HFFc6 (cell line): ENCODE data around the gene CELSR1. TPM values are rescaled to one million over a fixed set of nuclear protein-coding genes. Genes with fewer than 3 reads are reported as not detected.

Experiments
- DNase-seq: peaks from one replicate; pipeline ENCODE4 v3.0.0-alpha.2; 2018
- H3K27ac Mint-ChIP-seq: 2 replicates; pipeline ENCODE4 v1.8.0; 2020; ENCODE audit warnings: mild to moderate bottlenecking, mixed read lengths
- H3K27me3 Mint-ChIP-seq: 2 replicates; pipeline ENCODE4 v1.8.0; 2021; ENCODE audit warnings: mild to moderate bottlenecking, moderate library complexity, mixed read lengths; ENCODE audit not compliant: insufficient read depth
- H3K36me3 Mint-ChIP-seq: 2 replicates; pipeline ENCODE4 v1.8.0; 2021; ENCODE audit warnings: low read depth, mixed read lengths
- H3K4me1 Mint-ChIP-seq: 2 replicates; pipeline ENCODE4 v1.8.0; 2020; ENCODE audit warnings: low read depth, mixed read lengths
- H3K4me3 Mint-ChIP-seq: 2 replicates; pipeline ENCODE4 v1.8.0; 2020; ENCODE audit warnings: mild to moderate bottlenecking, moderate library complexity, mixed read lengths
- H3K9me3 Mint-ChIP-seq: 2 replicates; pipeline ENCODE4 v1.8.0; 2020; ENCODE audit warnings: mild to moderate bottlenecking, mixed read lengths
- CTCF ChIP-seq: fragments of 200-600 bp; sonication (generic); IDR thresholded peaks from 2 replicates; pipeline ENCODE4 v1.5.0; 2021; ENCODE audit warnings: antibody characterized with exemption, mild to moderate bottlenecking
- total RNA-seq, 6 experiments: library from RNA; stranded (reverse); fragmentation: NEBNext Ultra II Directional; extraction: Animal tissue kit (Norgen Biotek cat#: 25700); gene quantifications; 2 replicates in 1 of 6; 3 replicates in 5 of 6; pipeline ENCODE4 v1.2.3, GENCODE V29; 2021

The CELSR1 gene
- total RNA-seq, 6 experiments from 2014 or later, result 4.7 to 8.2 (median 6.5) TPM

- no peak for DNase-seq
- H3K9me3 Mint-ChIP-seq, result no peaks in the 10 kb centered on the region
- H3K27ac Mint-ChIP-seq, result no peak overlapping the region
- no peaks in the 10 kb centered on the region for H3K4me1 Mint-ChIP-seq
- TF ChIP-seq CTCF, result no peak
- H3K4me3 Mint-ChIP-seq, result no peak overlapping the region
- peaks cover 11% of the 10 kb centered on the region for H3K27me3 Mint-ChIP-seq
- H3K36me3 Mint-ChIP-seq, result no peaks in the 10 kb centered on the region
Measured at GRCh38 chr22:46445771-46446420, 91.5 kb downstream of the CELSR1 start.

- no peaks in the 10 kb centered on the region for H3K4me1 Mint-ChIP-seq
- H3K4me3 Mint-ChIP-seq, result no peak overlapping the region
- H3K9me3 Mint-ChIP-seq, result no peaks in the 10 kb centered on the region
- H3K27me3 Mint-ChIP-seq, result peaks cover 7% of the 10 kb centered on the region
- no peak for TF ChIP-seq CTCF
- no peak overlapping the region for H3K27ac Mint-ChIP-seq
- H3K36me3 Mint-ChIP-seq, result no peaks in the 10 kb centered on the region
- no peak for DNase-seq
Measured at GRCh38 chr22:46444390-46444854, 93.0 kb downstream of the CELSR1 start.

- no peaks in the 10 kb centered on the region for H3K36me3 Mint-ChIP-seq
- H3K27me3 Mint-ChIP-seq, result peaks cover 7% of the 10 kb centered on the region
- H3K9me3 Mint-ChIP-seq, result no peaks in the 10 kb centered on the region
- TF ChIP-seq CTCF, result no peak
- no peak overlapping the region for H3K4me3 Mint-ChIP-seq
- no peaks in the 10 kb centered on the region for H3K4me1 Mint-ChIP-seq
- no peak for DNase-seq
- no peak overlapping the region for H3K27ac Mint-ChIP-seq
Measured at GRCh38 chr22:46443850-46444389, 93.5 kb downstream of the CELSR1 start.

- no peaks in the 10 kb centered on the region for H3K9me3 Mint-ChIP-seq
- H3K36me3 Mint-ChIP-seq, result no peaks in the 10 kb centered on the region
- H3K27me3 Mint-ChIP-seq, result peaks cover 8% of the 10 kb centered on the region
- no peaks in the 10 kb centered on the region for H3K4me1 Mint-ChIP-seq
- TF ChIP-seq CTCF, result no peak
- no peak overlapping the region for H3K27ac Mint-ChIP-seq
- H3K4me3 Mint-ChIP-seq, result no peak overlapping the region
- no peak for DNase-seq
Measured at GRCh38 chr22:46442217-46442853, 95.1 kb downstream of the CELSR1 start.

GRCh38 chr22:46439576-46440465 lies 97.6 kb downstream of the CELSR1 start:
- H3K36me3 Mint-ChIP-seq, result no peaks in the 10 kb centered on the region
- no peak overlapping the region for H3K27ac Mint-ChIP-seq
- H3K4me1 Mint-ChIP-seq, result peaks cover 6% of the 10 kb centered on the region; the same call in 1 of the 2 replicates
- H3K9me3 Mint-ChIP-seq, result no peaks in the 10 kb centered on the region
- peaks cover 8% of the 10 kb centered on the region; the same call in 1 of the 2 replicates for H3K27me3 Mint-ChIP-seq
- TF ChIP-seq CTCF, result no peak
- no peak overlapping the region for H3K4me3 Mint-ChIP-seq
- DNase-seq, result no peak
